22Rv1 (cell line): Measurements from ENCODE around the gene KSR2.
"Not testable (repeated sequence)": the region's sequence is repeated elsewhere in the genome, so short reads cannot be mapped to it uniquely, and the experiment has no call there.

Experiments
- CTCF ChIP-seq: fragments of 450-650 bp; IDR thresholded peaks from 2 replicates; pipeline ENCODE4 v1.5.1; 2017; ENCODE audit warnings: mild to moderate bottlenecking
- ZFX ChIP-seq: fragments of 450-650 bp; IDR thresholded peaks from 2 replicates; pipeline ENCODE4 v1.6.1; 2017; ENCODE audit warnings: antibody characterized with exemption, borderline replicate concordance

- TF ChIP-seq CTCF, ZFX: not testable (repeated sequence)
Measured at GRCh38 chr12:117860787-117861290, 108.0 kb downstream of the KSR2 start.
